PFSK-1 (cell line): Measurements from ENCODE around the gene SIGLEC10.

ENCODE experiments used
- POLR2AphosphoS5 ChIP-seq: IDR thresholded peaks from 2 replicates; pipeline ENCODE4 v1.6.1; 2012; ENCODE audit warnings: low read depth, mild to moderate bottlenecking, control low read depth, low read length, moderate library complexity
- SIN3A ChIP-seq: IDR thresholded peaks from 2 replicates; pipeline ENCODE4 v1.6.1; 2012; ENCODE audit warnings: mild to moderate bottlenecking, low read length, moderate library complexity, borderline replicate concordance; ENCODE audit not compliant: insufficient read depth

DNA sequence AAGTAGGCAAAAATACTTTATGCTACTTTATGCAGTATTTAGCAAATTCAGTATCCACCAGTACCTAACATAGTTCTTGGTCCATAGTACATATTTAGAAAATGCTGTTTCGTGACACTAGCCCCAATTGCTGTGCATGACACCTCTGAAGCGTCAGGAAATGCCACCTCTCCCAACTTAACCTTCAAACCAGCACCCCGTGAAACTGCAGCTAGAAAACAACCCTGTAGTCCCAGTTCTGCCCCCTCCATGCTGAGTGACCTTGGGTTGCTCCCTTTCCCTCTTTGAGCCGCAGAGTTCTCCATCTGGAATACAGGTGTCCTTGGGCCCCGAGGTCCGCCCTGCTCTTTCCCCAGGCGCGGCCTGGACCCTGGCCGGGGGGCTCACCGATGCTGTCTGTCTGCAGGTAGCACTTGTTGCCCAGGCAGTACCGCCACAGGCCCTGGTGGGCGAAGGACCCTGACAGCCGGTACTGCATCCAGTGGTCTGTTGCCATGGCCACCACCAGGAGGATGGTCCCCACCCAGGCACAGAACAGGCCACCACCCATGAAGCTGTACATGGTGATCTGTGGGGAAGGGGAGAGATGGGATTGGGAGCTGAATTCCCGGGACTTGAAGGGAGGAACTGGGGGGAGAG, 30.4 kb downstream of the SIGLEC10 start:
- TF ChIP-seq SIN3A (no peak), POLR2AphosphoS5 (no peak)
